Cardiac muscle cell (in vitro differentiated cells and primary cell): ENCODE data around the gene CD7. TPM values are rescaled to one million over a fixed set of nuclear protein-coding genes. Genes with fewer than 3 reads are reported as not detected.

Experiments
- DNase-seq, 2 donors: peaks; one replicate each; pipeline versions ENCODE4 v3.0.0 to v3.0.0-alpha.2; 2010 to 2017; ENCODE audit warnings: low read depth in 1 of 2, low spot score in 1 of 2
- H3K27ac ChIP-seq: fragments of 200-600 bp; sonication (generic); 2 replicates; pipeline ENCODE4 v1.5.1; 2016
- H3K27me3 ChIP-seq: fragments of 200-600 bp; sonication (generic); 2 replicates; pipeline ENCODE4 v1.6.0; 2016; ENCODE audit warnings: control low read depth
- H3K36me3 ChIP-seq: fragments of 200-600 bp; sonication (generic); 2 replicates; pipeline ENCODE4 v1.5.1; 2016; ENCODE audit warnings: control low read depth
- H3K4me1 ChIP-seq: fragments of 200-600 bp; sonication (generic); 2 replicates; pipeline ENCODE4 v1.8.1; 2017; ENCODE audit warnings: low read depth, mild to moderate bottlenecking, mixed run types
- H3K4me3 ChIP-seq: fragments of 200-600 bp; sonication (generic); 2 replicates; pipeline ENCODE4 v1.5.1; 2016; ENCODE audit warnings: mild to moderate bottlenecking
- H3K9me3 ChIP-seq: fragments of 200-600 bp; sonication (generic); 2 replicates; pipeline ENCODE4 v1.5.1; 2017; ENCODE audit warnings: low read depth, mild to moderate bottlenecking, control low read depth
- polyA plus RNA-seq: library from polyadenylated mRNA; unstranded; fragments of >200 nt; fragmentation: Nextera tagmentation; extraction: Ambion mirVana; gene quantifications from 2 replicates; pipeline ENCODE4 v1.2.1, GENCODE V29; 2016
- total RNA-seq: library from RNA; depleted of rRNA; stranded (reverse); fragments of >200 nt; gene quantifications from 2 replicates; pipeline ENCODE4 v1.2.3, GENCODE V29; 2016
- TF ChIP-seq, protein P1 (sequence below): IDR thresholded peaks from 2 replicates; pipeline ENCODE4 v1.5.1; 2012; ENCODE audit warnings: low read depth, mild to moderate bottlenecking, low read length

The CD7 gene
- total and polyA plus RNA-seq, 2 experiments from 2014 or later: 0.38 TPM; not detected in 1

- Histone ChIP-seq H3K36me3 (no peaks in the 10 kb centered on the region), H3K27ac (no peak overlapping the region), H3K9me3 (no peaks in the 10 kb centered on the region), H3K4me3 (no peak overlapping the region), H3K4me1 (peaks cover 3% of the 10 kb centered on the region), H3K27me3 (peaks cover 10% of the 10 kb centered on the region)
- DNase-seq: no peak
- TF ChIP-seq, protein P1, sequence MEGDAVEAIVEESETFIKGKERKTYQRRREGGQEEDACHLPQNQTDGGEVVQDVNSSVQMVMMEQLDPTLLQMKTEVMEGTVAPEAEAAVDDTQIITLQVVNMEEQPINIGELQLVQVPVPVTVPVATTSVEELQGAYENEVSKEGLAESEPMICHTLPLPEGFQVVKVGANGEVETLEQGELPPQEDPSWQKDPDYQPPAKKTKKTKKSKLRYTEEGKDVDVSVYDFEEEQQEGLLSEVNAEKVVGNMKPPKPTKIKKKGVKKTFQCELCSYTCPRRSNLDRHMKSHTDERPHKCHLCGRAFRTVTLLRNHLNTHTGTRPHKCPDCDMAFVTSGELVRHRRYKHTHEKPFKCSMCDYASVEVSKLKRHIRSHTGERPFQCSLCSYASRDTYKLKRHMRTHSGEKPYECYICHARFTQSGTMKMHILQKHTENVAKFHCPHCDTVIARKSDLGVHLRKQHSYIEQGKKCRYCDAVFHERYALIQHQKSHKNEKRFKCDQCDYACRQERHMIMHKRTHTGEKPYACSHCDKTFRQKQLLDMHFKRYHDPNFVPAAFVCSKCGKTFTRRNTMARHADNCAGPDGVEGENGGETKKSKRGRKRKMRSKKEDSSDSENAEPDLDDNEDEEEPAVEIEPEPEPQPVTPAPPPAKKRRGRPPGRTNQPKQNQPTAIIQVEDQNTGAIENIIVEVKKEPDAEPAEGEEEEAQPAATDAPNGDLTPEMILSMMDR: no peak
Measured at GRCh38 chr17:82322526-82323453, 5.4 kb upstream of the CD7 start.

DNA sequence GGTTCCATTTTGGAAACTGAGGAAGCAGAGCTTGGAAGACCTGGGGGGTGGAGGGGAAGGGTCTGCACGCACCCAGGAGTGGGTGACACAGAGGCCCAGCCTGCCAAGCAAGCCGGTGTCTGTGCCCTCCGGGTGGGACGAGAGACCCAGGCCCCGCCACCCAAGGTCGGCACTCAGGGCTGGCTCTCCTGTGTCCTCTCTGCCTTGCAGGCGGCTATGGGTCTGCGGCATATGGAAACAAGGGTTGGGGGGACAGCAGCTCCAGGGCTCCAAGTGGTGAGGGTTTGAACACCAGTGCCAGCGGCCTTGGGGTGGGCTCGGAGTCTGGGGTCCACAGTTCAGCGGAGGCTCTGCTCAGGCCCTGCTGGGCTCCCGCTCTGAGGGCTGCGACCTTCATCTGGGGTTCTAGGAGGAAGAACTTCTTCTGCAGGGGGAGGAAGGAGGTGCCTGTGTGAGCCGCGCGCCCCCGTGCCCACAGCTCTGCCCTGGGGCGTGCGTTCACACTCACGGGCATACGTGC is 4.6 kb upstream of the CD7 start:
- Histone ChIP-seq H3K4me3 (no peak overlapping the region), H3K9me3 (no peaks in the 10 kb centered on the region), H3K4me1 (peaks cover 1% of the 10 kb centered on the region), H3K36me3 (no peaks in the 10 kb centered on the region), H3K27ac (no peak overlapping the region), H3K27me3 (peaks cover 10% of the 10 kb centered on the region)
- TF ChIP-seq, protein P1: no peak
- DNase-seq: no peak

- DNase-seq: peak; percentile 28 to 57
- Histone ChIP-seq H3K36me3 (no peaks in the 10 kb centered on the region), H3K4me3 (no peak overlapping the region), H3K27me3 (peaks cover 10% of the 10 kb centered on the region), H3K9me3 (no peaks in the 10 kb centered on the region), H3K27ac (no peak overlapping the region), H3K4me1 (peaks cover under 1% of the 10 kb centered on the region)
- TF ChIP-seq, protein P1: peak; percentile 76
Measured at GRCh38 chr17:82320956-82321927, 3.8 kb upstream of the CD7 start.

DNA sequence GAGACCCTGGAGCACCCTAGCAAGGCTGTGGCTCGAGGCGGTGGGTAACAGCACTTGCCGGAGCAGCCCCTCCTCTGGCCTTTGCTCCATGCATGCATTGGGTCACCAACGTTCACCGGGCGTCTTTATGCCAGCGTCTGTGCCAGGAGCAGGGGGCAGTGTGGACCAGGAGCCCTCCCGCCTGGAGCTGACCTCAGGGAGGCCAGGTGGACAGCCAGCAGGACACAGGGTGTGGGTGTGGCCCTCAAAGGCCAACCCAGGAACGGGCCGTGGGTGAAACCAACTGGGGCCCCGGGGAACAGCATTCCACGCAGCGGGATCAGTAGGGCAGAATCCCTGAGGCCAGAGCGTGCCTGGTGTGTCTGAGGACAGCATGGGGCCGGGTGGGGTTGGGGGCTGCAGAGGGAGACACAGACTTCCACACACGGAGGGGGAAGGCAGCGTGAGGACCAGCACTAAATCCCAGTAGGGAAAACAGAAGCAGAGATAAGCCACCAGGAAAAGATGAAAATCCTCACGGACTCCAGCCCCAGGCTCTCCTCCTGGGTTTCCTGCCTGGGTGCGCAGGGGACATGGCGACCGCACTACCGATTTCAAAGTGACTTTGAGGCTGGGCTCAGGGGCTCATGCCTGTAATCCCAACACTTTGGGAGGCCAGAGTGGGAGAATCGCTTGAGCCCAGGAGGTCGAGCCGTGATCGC is 2.9 kb upstream of the CD7 start:
- no peaks in the 10 kb centered on the region for H3K9me3 ChIP-seq
- no peak overlapping the region for H3K4me3 ChIP-seq
- no peak overlapping the region for H3K27ac ChIP-seq
- peaks cover 10% of the 10 kb centered on the region for H3K27me3 ChIP-seq
- TF ChIP-seq, protein P1: no peak
- H3K4me1 ChIP-seq: peaks cover 10% of the 10 kb centered on the region
- H3K36me3 ChIP-seq: no peaks in the 10 kb centered on the region
- DNase-seq: no peak

GRCh38 chr17:82319619-82320062 is 2.2 kb upstream of the CD7 start:
- Histone ChIP-seq H3K4me1 (peaks cover 11% of the 10 kb centered on the region), H3K9me3 (no peaks in the 10 kb centered on the region), H3K27me3 (peaks cover 10% of the 10 kb centered on the region), H3K27ac (no peak overlapping the region), H3K4me3 (no peak overlapping the region), H3K36me3 (no peaks in the 10 kb centered on the region)
- no peak for DNase-seq
- TF ChIP-seq, protein P1: no peak
